Skin of body (tissue), 2 donors: Measurements from ENCODE around the gene CFAP61. TPM values are rescaled to one million over a fixed set of nuclear protein-coding genes. Genes with fewer than 3 reads are reported as not detected.
A peak's percentile ranks its signal among the peaks of the same experiment; 100 is the strongest.
"Not testable (repeated sequence)": the region's sequence is repeated elsewhere in the genome, so short reads cannot be mapped to it uniquely, and the experiment has no call there.

ENCODE experiments used
- DNase-seq: peaks from one replicate; lab custom pipeline; 2025; lab: John Stamatoyannopoulos, UW
- total RNA-seq: library from RNA; depleted of rRNA; stranded (reverse); fragments of >200 nt; gene quantifications from one replicate; pipeline ENCODE4 v1.2.3, GENCODE V29; 2014

Gene CFAP61
- total RNA-seq, 1 donor from 2014 or later: 0.20 TPM

DNA sequence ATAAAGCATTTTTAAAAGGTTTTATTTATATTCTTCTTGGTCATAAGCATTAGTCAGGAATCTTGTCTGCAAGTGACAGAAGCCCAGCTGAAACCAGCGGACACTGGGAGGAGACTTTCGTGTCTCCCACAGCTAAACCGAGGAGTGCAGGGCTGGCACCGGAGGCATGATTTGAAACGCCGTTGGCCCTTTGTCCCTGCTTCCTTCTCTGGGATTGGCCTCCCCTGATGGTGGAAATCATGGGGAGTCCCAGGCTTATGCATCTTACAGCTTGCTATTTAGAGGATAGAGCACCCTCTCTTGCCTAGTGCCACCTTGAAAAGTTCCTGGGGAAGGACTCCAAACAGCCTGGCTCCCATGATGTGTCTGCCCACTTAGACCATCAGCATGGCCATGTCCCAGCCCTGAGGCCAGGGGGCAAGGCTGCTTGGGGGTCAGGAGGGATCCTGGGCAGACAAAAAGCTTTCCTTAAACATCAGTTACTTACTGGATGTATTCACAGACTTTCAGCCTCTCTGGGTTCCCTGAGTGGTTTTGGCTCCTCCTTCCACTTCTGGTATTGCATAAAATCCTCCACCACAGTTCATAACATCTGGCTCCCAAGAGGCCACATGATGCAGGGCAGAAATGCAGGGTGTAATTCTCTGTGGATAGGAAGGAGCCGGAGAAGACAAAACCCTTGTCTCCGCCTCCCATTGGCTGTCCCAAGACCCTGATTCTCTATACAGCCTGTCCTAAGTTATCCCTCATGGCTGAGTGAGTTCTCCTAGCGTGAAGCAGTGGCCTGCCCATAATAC lies 266.2 kb downstream of the CFAP61 start:
- DNase-seq: peak; percentile 30

- no peak for DNase-seq
Observed at GRCh38 chr20:20321134-20321533, 268.8 kb downstream of the CFAP61 start.

DNA sequence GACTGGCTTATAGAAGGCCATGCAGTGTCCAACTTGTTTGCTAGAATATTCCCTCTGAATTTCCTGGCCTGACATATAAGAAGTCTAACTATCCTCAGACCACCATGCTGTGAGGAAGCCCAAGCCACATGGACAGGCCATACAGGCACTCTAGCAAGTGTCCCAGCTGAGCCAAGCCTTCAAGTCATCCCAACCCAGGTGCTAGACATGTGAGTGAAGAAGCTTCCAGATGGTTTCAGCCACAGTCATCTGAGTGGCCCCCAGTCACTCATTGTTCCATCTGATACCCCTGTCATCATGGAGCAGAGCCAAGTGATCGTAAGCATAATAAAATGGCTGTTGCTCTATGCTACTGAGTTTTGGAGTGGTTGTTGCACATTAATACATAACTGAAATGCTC lies 269.6 kb downstream of the CFAP61 start:
- no peak for DNase-seq

DNA sequence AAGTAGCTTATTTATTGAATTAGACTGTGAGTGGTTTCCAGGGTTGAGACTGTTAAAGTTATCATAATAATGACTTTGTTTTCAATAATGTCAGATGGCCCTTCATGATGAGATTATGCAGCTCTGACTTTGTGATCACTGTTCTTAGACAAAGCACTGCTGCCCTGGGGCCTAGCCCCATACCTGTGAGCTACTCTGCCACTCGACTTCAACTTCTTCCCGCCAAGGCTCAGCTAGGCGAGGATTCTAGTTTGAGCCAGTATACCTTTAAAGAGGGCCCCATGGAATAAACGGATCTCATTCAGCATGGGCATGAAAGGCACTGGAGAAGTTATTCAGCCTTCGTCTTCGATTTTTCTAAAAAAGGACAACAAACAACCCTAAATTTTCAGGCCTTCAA lies 270.6 kb downstream of the CFAP61 start:
- no peak for DNase-seq

DNA sequence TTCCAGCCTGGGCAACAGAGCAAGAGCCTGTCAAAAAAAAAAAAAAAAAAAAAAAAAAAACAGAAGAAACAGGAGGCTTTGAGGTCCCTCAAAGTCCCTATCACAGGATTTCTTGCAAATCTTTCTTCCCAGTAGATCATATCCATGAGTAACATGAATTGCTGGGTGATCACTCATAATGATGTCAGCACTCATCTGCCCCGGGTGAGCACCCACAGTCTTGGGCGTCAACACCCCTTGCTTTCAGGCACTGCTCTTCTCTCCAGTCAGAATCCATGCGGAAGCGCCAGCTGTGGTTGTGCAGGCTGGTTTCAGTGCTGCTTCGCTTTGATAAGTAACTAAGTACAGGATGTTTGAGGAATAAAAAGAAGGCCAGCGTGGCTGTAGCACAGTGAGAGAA lies 275.4 kb downstream of the CFAP61 start:
- DNase-seq: no peak

DNA sequence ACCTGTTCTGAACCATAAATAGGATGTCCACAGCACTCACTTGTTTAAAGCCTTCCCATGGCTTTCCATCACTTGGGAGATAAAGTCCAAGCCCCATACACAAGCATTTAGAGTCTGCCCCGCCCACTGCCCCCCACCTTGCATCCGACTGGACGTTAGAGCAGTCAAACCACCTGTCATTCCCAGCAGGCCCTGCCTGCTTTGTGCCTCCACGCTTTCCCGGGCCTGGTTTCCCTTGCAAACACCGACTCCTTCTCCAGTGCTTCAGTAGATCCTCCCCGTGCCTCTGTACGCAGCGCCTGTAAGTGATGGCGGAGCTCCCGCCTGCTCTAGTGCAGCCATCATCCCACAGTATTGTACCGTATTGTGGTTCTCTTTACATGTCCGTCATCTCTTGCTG lies 277.2 kb downstream of the CFAP61 start:
- no peak for DNase-seq

GRCh38 chr20:20331156-20331555 lies 278.8 kb downstream of the CFAP61 start:
- DNase-seq: no peak

GRCh38 chr20:20331817-20332216 lies 279.5 kb downstream of the CFAP61 start:
- DNase-seq: no peak

- DNase-seq: no peak
Observed at GRCh38 chr20:20333866-20334265, 281.5 kb downstream of the CFAP61 start.

DNA sequence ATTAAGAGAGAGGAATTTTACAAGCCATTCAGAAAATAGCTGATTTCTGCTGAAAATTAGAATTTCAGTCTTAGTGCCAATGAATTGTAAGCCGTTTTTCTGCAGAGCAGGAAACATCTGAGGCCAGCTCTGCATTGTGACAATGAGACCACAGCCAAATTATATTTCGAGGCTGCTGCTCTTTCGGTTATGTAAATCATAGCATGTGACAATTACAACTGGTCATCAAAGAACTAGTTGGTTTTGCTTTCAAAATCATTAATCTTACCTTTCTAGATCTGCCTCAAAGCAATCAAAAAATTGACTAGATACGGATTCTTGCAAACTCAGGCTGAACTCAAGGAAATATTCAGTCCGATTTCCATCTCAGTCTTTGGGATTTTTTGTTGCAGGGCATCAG lies 282.2 kb downstream of the CFAP61 start:
- DNase-seq: no peak

- DNase-seq: no peak
Observed at GRCh38 chr20:20338133-20338730, 285.9 kb downstream of the CFAP61 start.

DNA sequence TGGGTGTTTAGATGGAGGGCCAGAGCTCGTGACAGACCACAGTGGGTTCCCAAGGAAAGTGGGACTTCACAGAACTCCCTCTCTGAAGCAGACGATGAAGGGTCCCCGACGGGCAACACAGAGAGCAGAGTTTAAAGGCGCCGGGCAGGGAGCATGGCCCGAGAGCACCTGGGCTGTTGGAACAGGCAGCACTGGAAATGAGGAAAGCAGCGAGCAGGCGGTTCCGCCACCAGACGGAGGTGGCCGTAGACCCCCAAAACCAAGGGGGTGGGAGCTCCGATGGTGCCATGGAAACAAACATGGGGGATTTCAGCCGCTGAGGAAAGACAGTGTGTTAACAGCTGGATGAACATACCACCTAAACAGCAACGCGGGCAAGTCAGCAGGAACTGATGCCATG lies 288.1 kb downstream of the CFAP61 start:
- no peak for DNase-seq

DNA sequence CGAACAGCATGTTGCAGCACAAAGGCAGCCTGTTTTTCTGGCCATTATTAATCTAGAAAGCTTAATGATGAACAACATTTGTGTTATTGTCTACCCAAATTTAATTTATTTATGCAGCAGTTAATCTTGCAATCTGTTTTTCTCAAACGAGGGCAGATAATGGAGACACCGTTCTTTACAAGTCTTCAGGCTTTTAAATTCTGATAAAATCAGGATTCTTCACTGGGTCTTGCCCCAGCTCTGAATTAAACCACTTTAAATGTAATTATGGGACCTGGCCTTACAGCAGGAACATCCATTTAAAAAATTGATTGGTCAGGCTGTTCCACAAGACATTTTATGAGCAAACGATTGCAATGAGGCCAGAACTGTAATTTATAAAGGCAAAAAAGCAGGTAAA lies 289.0 kb downstream of the CFAP61 start:
- DNase-seq: no peak

- peak; percentile 64 for DNase-seq
Observed at GRCh38 chr20:20342066-20342465, 289.7 kb downstream of the CFAP61 start.

- DNase-seq: no peak
Observed at GRCh38 chr20:20343932-20344331, 291.6 kb downstream of the CFAP61 start.

GRCh38 chr20:20344476-20344875 lies 292.1 kb downstream of the CFAP61 start:
- no peak for DNase-seq

- DNase-seq: no peak
Observed at GRCh38 chr20:20353576-20353975, 301.2 kb downstream of the CFAP61 start.

DNA sequence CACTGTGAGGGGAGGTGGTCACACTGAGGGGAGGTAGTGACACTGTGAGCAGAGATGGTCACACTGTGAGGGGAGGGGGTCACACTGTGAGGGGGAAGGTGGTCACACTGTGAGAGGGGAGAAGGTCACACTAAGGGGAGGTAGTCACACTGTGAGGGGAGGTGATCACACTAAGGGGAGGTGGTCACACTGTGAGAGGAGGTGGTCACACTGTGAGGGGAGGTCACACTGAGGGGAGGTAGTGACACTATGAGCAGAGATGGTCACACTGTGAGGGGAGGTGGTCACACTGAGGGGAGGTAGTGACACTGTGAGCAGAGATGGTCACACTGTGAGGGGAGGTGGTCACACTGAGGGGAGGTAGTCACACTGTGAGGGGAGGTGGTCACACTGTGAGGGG lies 303.2 kb downstream of the CFAP61 start:
- not testable (repeated sequence) for DNase-seq

DNA sequence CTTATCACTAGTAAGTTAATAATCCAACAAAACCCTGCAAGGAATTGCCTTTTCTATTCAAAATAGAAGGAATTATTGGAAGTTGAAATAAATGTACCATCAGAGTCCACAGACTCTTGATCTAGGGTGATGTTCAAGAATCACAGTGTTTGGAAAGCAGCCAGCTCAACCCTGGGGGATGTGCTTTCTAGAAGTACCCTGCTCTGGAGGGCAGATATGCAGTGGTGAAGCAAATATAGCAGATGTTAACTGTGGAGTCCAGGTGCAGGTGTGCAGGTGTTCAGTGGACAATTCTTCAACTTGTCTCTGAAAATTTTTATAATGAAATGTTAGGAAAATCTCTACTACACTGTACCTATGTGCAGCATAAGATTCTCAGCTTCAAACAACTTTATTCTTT lies 306.5 kb downstream of the CFAP61 start:
- no peak for DNase-seq

GRCh38 chr20:20359628-20360027 lies 307.3 kb downstream of the CFAP61 start:
- DNase-seq: no peak

DNA sequence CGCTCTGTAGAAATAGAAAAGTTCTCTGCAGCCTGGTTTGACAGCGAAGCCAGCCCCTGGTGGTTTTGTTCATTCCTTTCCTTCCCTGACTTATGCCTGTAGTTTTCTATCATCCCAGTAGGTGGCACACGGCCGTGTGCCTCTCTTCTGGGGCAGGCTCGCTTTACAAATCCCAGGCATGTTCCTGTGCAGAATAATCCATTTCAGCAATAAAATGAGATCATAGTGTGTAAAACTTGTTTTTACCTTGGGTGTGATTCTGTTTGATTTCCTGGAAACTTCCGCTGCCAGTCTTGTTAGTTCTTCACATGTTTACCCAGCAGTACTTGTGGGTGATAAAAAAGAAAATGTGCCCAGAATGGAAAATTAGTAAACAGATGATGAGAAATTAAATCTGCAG lies 308.1 kb downstream of the CFAP61 start:
- peak; percentile 26 for DNase-seq

GRCh38 chr20:20362774-20363433 lies 310.6 kb downstream of the CFAP61 start:
- no peak for DNase-seq

- no peak for DNase-seq
Observed at GRCh38 chr20:20363434-20363798, 311.1 kb downstream of the CFAP61 start.
